Ovary (tissue), 9 donors: ENCODE measurements around the gene AOPEP. TPM values are rescaled to one million over a fixed set of nuclear protein-coding genes. Genes with fewer than 3 reads are reported as not detected.

Experiments
- DNase-seq, 5 donors: peaks; one replicate each; pipeline ENCODE4 v3.0.0-alpha.2; 2019 to 2020
- H3K27ac ChIP-seq, 2 donors: fragments of 200-600 bp; one replicate each; pipeline versions ENCODE4 v1.5.1 to v1.8.0; 2019 to 2022
- H3K27me3 ChIP-seq: fragments of 200-600 bp; one replicate; pipeline ENCODE4 v1.8.0; 2022
- H3K36me3 ChIP-seq: fragments of 200-600 bp; sonication (generic); one replicate; pipeline ENCODE4 v1.5.1; 2019
- H3K4me1 ChIP-seq: one replicate; pipeline ENCODE4 v1.8.1; 2013; ENCODE audit warnings: mild to moderate bottlenecking, moderate library complexity; ENCODE audit not compliant: insufficient read depth
- H3K4me3 ChIP-seq: fragments of 200-600 bp; sonication (generic); one replicate; pipeline ENCODE4 v1.5.1; 2017
- H3K9me3 ChIP-seq, 2 donors: fragments of 200-600 bp in 1 of 2; sonication (generic) in 1 of 2; one replicate each; pipeline versions ENCODE4 v1.5.1 to v1.8.1; 2013 to 2019; ENCODE audit warnings: mild to moderate bottlenecking in 1 of 2, moderate library complexity in 1 of 2
- CTCF ChIP-seq, 3 donors: fragments of 450-650 bp in 2 of 3; fragments of 200-600 bp in 1 of 3; IDR thresholded peaks; one replicate each; pipeline versions ENCODE4 v1.5.1 to v1.8.0; 2016 to 2022; ENCODE audit warnings: antibody characterized with exemption in 3 of 3, mild to moderate bottlenecking in 1 of 3
- EP300 ChIP-seq: sonication (generic); formaldehyde crosslinking; IDR thresholded peaks from one replicate; pipeline ENCODE4 v1.6.1; 2017; ENCODE audit warnings: antibody characterized with exemption
- POLR2A ChIP-seq: fragments of 450-650 bp; IDR thresholded peaks from one replicate; pipeline ENCODE4 v1.6.1; 2017; ENCODE audit warnings: antibody characterized with exemption, mild to moderate bottlenecking, moderate library complexity
- WGBS, 3 donors: extraction: QIAGEN DNeasy Blood & Tissue Kit in 1 of 3; methylation state at CpG; one replicate each; pipeline versions ENCODE4 v1.1.5 to v1.1.7; 2013 to 2017; 5-methylcytosine and 5-hydroxymethylcytosine counted together
- intact Hi-C, 4 donors: fragments of 100-400 bp; cut with DNase I; formaldehyde crosslinking; loops; one replicate each; pipeline versions ENCODE4 v1.11.0 to v1.15.1; 2022 to 2023
- polyA plus RNA-seq, 2 donors: library from polyadenylated mRNA; stranded (reverse); fragments of 200-250 nt in 1 of 2; fragments of 350-450 nt in 1 of 2; fragmentation: Illumina TruSeq in 1 of 2; extraction: RNeasy Lipid Tissue Mini Kit (QIAGEN cat#74804) in 1 of 2; gene quantifications; one replicate each; pipeline ENCODE4 v1.2.3, GENCODE V29; 2013 to 2014
- total RNA-seq, 7 donors: library from RNA; depleted of rRNA in 2 of 7; stranded (reverse); fragments of >200 nt in 2 of 7; fragmentation: NEBNext Ultra II Directional in 3 of 7; extraction: Animal tissue kit (Norgen Biotek cat#: 25700) in 3 of 7; gene quantifications; one replicate each; pipeline versions ENCODE4 v1.1.0 to v1.2.4, GENCODE V29; 2016 to 2023
- donor health status: DM: no; HTN: no; CAD: no; lungs with moderate emphysema.
- donor health status: DM: no; HTN: no; CAD: no.
- donor health status: Bipolar disorder and iron deficiency.
- donor health status: DM: yes; HTN: yes; CAD: no.
- donor health status: DM: no; HTN: no; CAD: no.
- donor health status: DM: yes; HTN: yes; CAD: no.

Gene AOPEP
- total and polyA plus RNA-seq, 9 donors = 40.0 to 141 (median 82.1) TPM

GRCh38 chr9:94680020-94680419 is 46.5 kb upstream of the AOPEP start:
- Histone ChIP-seq H3K36me3 (no peaks in the 10 kb centered on the region), H3K9me3 (no peaks in the 10 kb centered on the region), H3K27ac (no peak overlapping the region), H3K4me1 (peaks cover 1% of the 10 kb centered on the region), H3K27me3 (no peaks in the 10 kb centered on the region), H3K4me3 (no peak overlapping the region)
- no peak for TF ChIP-seq EP300
- no peak for TF ChIP-seq CTCF (IDR thresholded peaks at IDR 0.05)
- TF ChIP-seq POLR2A = no peak
- no peak for DNase-seq
- intact Hi-C loops = loop anchor here (2.0 to 10.0 kb wide), 4 partner anchors 95 to 452 kb away; no protein-coding TSS in a partner anchor
- WGBS, 3 donors = 88 to 97% (median 92%) methylated on average over 1 of the region's 1 CpG

- no peak overlapping the region for H3K4me3 ChIP-seq
- H3K9me3 ChIP-seq = no peaks in the 10 kb centered on the region
- H3K27me3 ChIP-seq = no peaks in the 10 kb centered on the region
- H3K36me3 ChIP-seq = no peaks in the 10 kb centered on the region
- WGBS, 3 donors = 66 to 81% (median 78%) methylated on average over 2 of the region's 2 CpGs
- intact Hi-C loops = loop anchor here (2.0 to 10.0 kb wide), 4 partner anchors 94 to 452 kb away; no protein-coding TSS in a partner anchor
- peaks cover 1% of the 10 kb centered on the region for H3K4me1 ChIP-seq
- DNase-seq = no peak
- no peak for TF ChIP-seq EP300
- TF ChIP-seq CTCF (IDR thresholded peaks at IDR 0.05) = no peak
- TF ChIP-seq POLR2A = no peak
- no peak overlapping the region for H3K27ac ChIP-seq
Observed at GRCh38 chr9:94680621-94681020, 45.9 kb upstream of the AOPEP start.

- intact Hi-C loops = loop anchor here (2.0 to 10.0 kb wide), 4 partner anchors 93 to 451 kb away; no protein-coding TSS in a partner anchor
- WGBS, 3 donors = 2 to 7% (median 4%) methylated on average over 7 of the region's 7 CpGs
- H3K27ac ChIP-seq = no peak overlapping the region
Observed at GRCh38 chr9:94681508-94681907, 45.0 kb upstream of the AOPEP start.

GRCh38 chr9:94685359-94685758 is 41.1 kb upstream of the AOPEP start:
- no peak for DNase-seq
- 93 to 94% (median 94%) methylated on average over 2 of the region's 2 CpGs for WGBS, 3 donors
- Histone ChIP-seq H3K9me3 (no peaks in the 10 kb centered on the region), H3K36me3 (no peaks in the 10 kb centered on the region), H3K4me1 (no peaks in the 10 kb centered on the region), H3K27me3 (no peaks in the 10 kb centered on the region), H3K4me3 (no peak overlapping the region), H3K27ac (no peak overlapping the region)
- TF ChIP-seq EP300 = no peak
- TF ChIP-seq CTCF (IDR thresholded peaks at IDR 0.05) = no peak
- no peak for TF ChIP-seq POLR2A
- intact Hi-C loops = loop anchor here in 1 of 4 donors (10.0 kb wide), 1 partner anchor 89 kb away; no protein-coding TSS in a partner anchor

More at GRCh38 chr9:94681508-94681907, 45.0 kb upstream of the AOPEP start:
- Histone ChIP-seq H3K9me3 (no peaks in the 10 kb centered on the region), H3K27me3 (no peaks in the 10 kb centered on the region), H3K4me1 (no peaks in the 10 kb centered on the region), H3K4me3 (no peak overlapping the region), H3K36me3 (no peaks in the 10 kb centered on the region)
- no peak for TF ChIP-seq EP300
- TF ChIP-seq POLR2A = no peak
- peak; percentile 67 to 81 (median 71) for TF ChIP-seq CTCF (IDR thresholded peaks at IDR 0.05)
- DNase-seq = peak; percentile 75 to 83 (median 82)
